Skeletal muscle tissue (tissue), 4 donors: ENCODE results near the gene ZMYM4. TPM values are rescaled to one million over a fixed set of nuclear protein-coding genes. Genes with fewer than 3 reads are reported as not detected.

Experiments used
- H3K27ac ChIP-seq: one replicate; pipeline ENCODE4 v1.7.0; 2013; ENCODE audit warnings: mild to moderate bottlenecking, low read depth, low read length, inconsistent platforms
- H3K27me3 ChIP-seq, 3 donors: one replicate each; pipeline ENCODE4 v1.7.0; 2013; ENCODE audit warnings: low read length in 3 of 3; ENCODE audit not compliant: control insufficient read depth in 3 of 3, insufficient read depth in 3 of 3
- H3K36me3 ChIP-seq, 3 donors: one replicate each; pipeline ENCODE4 v1.7.0; 2013; ENCODE audit warnings: low read length in 3 of 3; ENCODE audit not compliant: control insufficient read depth in 3 of 3, insufficient read depth in 3 of 3
- H3K4me1 ChIP-seq, 3 donors: one replicate each; pipeline ENCODE4 v1.7.0; 2013; ENCODE audit warnings: low read length in 3 of 3, mild to moderate bottlenecking in 3 of 3; ENCODE audit not compliant: control insufficient read depth in 3 of 3, insufficient read depth in 3 of 3
- H3K4me3 ChIP-seq, 3 donors: one replicate each; pipeline ENCODE4 v1.7.0; 2013; ENCODE audit warnings: low read length in 3 of 3
- H3K9ac ChIP-seq, 3 donors: one replicate each; pipeline ENCODE4 v1.7.0; 2013; ENCODE audit warnings: low read length in 3 of 3, mild to moderate bottlenecking in 3 of 3, moderate library complexity in 2 of 3, low read depth in 1 of 3
- H3K9me3 ChIP-seq, 3 donors: one replicate each; pipeline ENCODE4 v1.7.0; 2013; ENCODE audit warnings: low read length in 3 of 3; ENCODE audit not compliant: control insufficient read depth in 3 of 3
- total RNA-seq: library from RNA; depleted of rRNA; stranded (reverse); fragments of >200 nt; gene quantifications from one replicate; pipeline ENCODE4 v1.2.3, GENCODE V29; 2014
- donor health status: Osteomylitis.

Gene ZMYM4
- total RNA-seq, 1 donor from 2014 or later = 53.2 TPM

GRCh38 chr1:35442734-35443133 lies 174.2 kb downstream of the ZMYM4 start:
- no peak overlapping the region for H3K9ac ChIP-seq
- no peak overlapping the region for H3K4me3 ChIP-seq
- H3K27ac ChIP-seq = no peak overlapping the region
- H3K9me3 ChIP-seq = no peaks in the 10 kb centered on the region
- H3K4me1 ChIP-seq = no peaks in the 10 kb centered on the region
- H3K27me3 ChIP-seq = no peaks in the 10 kb centered on the region
- peaks cover 46 to 75% (median 71%) of the 10 kb centered on the region in 3 donors for H3K36me3 ChIP-seq

- H3K4me1 ChIP-seq = no peaks in the 10 kb centered on the region
- H3K4me3 ChIP-seq = no peak overlapping the region
- no peak overlapping the region for H3K27ac ChIP-seq
- peaks cover 52 to 79% (median 77%) of the 10 kb centered on the region in 3 donors for H3K36me3 ChIP-seq
- no peak overlapping the region for H3K9ac ChIP-seq
- no peaks in the 10 kb centered on the region for H3K27me3 ChIP-seq
- no peaks in the 10 kb centered on the region for H3K9me3 ChIP-seq
Measured at GRCh38 chr1:35443768-35444518, 175.4 kb downstream of the ZMYM4 start.

- Histone ChIP-seq H3K9me3 (no peaks in the 10 kb centered on the region), H3K9ac (no peak overlapping the region)
Measured at GRCh38 chr1:35444519-35444774, 175.9 kb downstream of the ZMYM4 start.

GRCh38 chr1:35447278-35447677 lies 178.8 kb downstream of the ZMYM4 start:
- no peak overlapping the region for H3K4me3 ChIP-seq
- H3K27ac ChIP-seq = no peak overlapping the region
- H3K27me3 ChIP-seq = no peaks in the 10 kb centered on the region
- peaks cover 38 to 67% (median 63%) of the 10 kb centered on the region in 3 donors for H3K36me3 ChIP-seq
- peaks cover 9 to 14% (median 12%) of the 10 kb centered on the region in 3 donors for H3K4me1 ChIP-seq
- H3K9ac ChIP-seq = no peak overlapping the region
- no peaks in the 10 kb centered on the region for H3K9me3 ChIP-seq

More at GRCh38 chr1:35444519-35444774, 175.9 kb downstream of the ZMYM4 start:
- Histone ChIP-seq H3K27ac (no peak overlapping the region), H3K27me3 (no peaks in the 10 kb centered on the region), H3K4me1 (no peaks in the 10 kb centered on the region), H3K4me3 (no peak overlapping the region), H3K36me3 (peaks cover 49 to 77% (median 75%) of the 10 kb centered on the region in 3 donors)

GRCh38 chr1:35448344-35448801 lies 179.9 kb downstream of the ZMYM4 start:
- no peak overlapping the region for H3K4me3 ChIP-seq
- no peaks in the 10 kb centered on the region for H3K27me3 ChIP-seq
- no peaks in the 10 kb centered on the region for H3K9me3 ChIP-seq
- H3K27ac ChIP-seq = no peak overlapping the region
- H3K9ac ChIP-seq = no peak overlapping the region
- peaks cover 9 to 16% (median 15%) of the 10 kb centered on the region in 3 donors for H3K4me1 ChIP-seq
- peaks cover 35 to 65% (median 63%) of the 10 kb centered on the region in 3 donors for H3K36me3 ChIP-seq

GRCh38 chr1:35449334-35450008 lies 181.0 kb downstream of the ZMYM4 start:
- peaks cover 13 to 16% (median 15%) of the 10 kb centered on the region in 3 donors for H3K4me1 ChIP-seq
- no peak overlapping the region for H3K9ac ChIP-seq
- H3K4me3 ChIP-seq = no peak overlapping the region
- H3K9me3 ChIP-seq = no peaks in the 10 kb centered on the region
- no peak overlapping the region for H3K27ac ChIP-seq
- H3K36me3 ChIP-seq = peaks cover 45 to 68% (median 66%) of the 10 kb centered on the region in 3 donors
- H3K27me3 ChIP-seq = no peaks in the 10 kb centered on the region

- peaks cover 13 to 16% (median 15%) of the 10 kb centered on the region in 3 donors for H3K4me1 ChIP-seq
- H3K27ac ChIP-seq = no peak overlapping the region
- no peaks in the 10 kb centered on the region for H3K27me3 ChIP-seq
- H3K36me3 ChIP-seq = peaks cover 43 to 69% (median 54%) of the 10 kb centered on the region in 3 donors
- H3K4me3 ChIP-seq = no peak overlapping the region
- peak overlapping the region in 1 of 3 donors; percentile 33 for H3K9ac ChIP-seq
- no peaks in the 10 kb centered on the region for H3K9me3 ChIP-seq
Measured at GRCh38 chr1:35451125-35451528, 182.6 kb downstream of the ZMYM4 start.

- Histone ChIP-seq H3K4me3 (no peak overlapping the region), H3K4me1 (peaks cover 13 to 16% (median 15%) of the 10 kb centered on the region in 3 donors), H3K36me3 (peaks cover 42 to 61% (median 48%) of the 10 kb centered on the region in 3 donors), H3K27ac (no peak overlapping the region), H3K9ac (no peak overlapping the region), H3K9me3 (no peaks in the 10 kb centered on the region), H3K27me3 (no peaks in the 10 kb centered on the region)
Measured at GRCh38 chr1:35452106-35452774, 183.7 kb downstream of the ZMYM4 start.

GRCh38 chr1:35453031-35453430 lies 184.5 kb downstream of the ZMYM4 start:
- Histone ChIP-seq H3K4me3 (no peak overlapping the region), H3K27me3 (no peaks in the 10 kb centered on the region), H3K27ac (no peak overlapping the region), H3K4me1 (peaks cover 13 to 16% (median 15%) of the 10 kb centered on the region in 3 donors), H3K9ac (no peak overlapping the region), H3K9me3 (no peaks in the 10 kb centered on the region), H3K36me3 (peaks cover 38 to 58% (median 45%) of the 10 kb centered on the region in 3 donors)
